ENCODE measurements around the gene RAD51. TPM values are rescaled to one million over a fixed set of nuclear protein-coding genes. Genes with fewer than 3 reads are reported as not detected.

Gene RAD51
- total RNA-seq, 1 experiment from 2014 or later, result 47.0 TPM

DNA sequence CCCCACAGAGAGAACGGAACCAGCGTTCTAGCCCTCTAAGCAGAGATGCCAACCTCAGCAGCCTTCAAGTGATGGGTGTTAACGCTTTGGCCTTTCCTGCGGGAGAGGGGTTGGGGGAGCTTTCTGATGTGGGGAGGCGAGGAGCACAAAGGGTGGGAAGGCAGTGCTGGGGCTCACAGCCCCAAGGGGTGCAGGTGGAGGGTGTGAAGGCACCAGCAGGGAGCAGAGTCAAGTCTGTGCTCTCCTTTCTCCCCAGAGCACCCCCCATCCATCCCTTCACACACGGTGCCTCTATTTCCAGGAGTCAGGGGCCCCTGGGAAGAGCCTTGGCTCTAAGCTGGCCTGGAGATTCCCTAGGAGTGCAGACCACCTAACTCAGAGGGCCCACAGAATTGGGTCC, 78.9 kb downstream of the RAD51 start:
- CTCF ChIA-PET, result interaction anchor here (1.9 kb wide), 1 partner anchor 9 kb away, joined by 5 read pairs; no protein-coding TSS in a partner anchor
- POLR2A ChIA-PET, result no interaction called here
- no peaks in the 10 kb centered on the region for H3K9me3 Mint-ChIP-seq (ENCODE audit: unreplicated experiment)
- H3K36me3 Mint-ChIP-seq (ENCODE audit: insufficient read depth, unreplicated experiment), result peaks cover 36% of the 10 kb centered on the region
- no peaks in the 10 kb centered on the region for H3K4me1 ChIP-seq
- no peak overlapping the region for H3K4me3 ChIP-seq (ENCODE audit: low read depth, low read length)
- no peaks in the 10 kb centered on the region for H3K27me3 Mint-ChIP-seq (ENCODE audit: insufficient read depth, unreplicated experiment)
- TF ChIP-seq, protein P1, sequence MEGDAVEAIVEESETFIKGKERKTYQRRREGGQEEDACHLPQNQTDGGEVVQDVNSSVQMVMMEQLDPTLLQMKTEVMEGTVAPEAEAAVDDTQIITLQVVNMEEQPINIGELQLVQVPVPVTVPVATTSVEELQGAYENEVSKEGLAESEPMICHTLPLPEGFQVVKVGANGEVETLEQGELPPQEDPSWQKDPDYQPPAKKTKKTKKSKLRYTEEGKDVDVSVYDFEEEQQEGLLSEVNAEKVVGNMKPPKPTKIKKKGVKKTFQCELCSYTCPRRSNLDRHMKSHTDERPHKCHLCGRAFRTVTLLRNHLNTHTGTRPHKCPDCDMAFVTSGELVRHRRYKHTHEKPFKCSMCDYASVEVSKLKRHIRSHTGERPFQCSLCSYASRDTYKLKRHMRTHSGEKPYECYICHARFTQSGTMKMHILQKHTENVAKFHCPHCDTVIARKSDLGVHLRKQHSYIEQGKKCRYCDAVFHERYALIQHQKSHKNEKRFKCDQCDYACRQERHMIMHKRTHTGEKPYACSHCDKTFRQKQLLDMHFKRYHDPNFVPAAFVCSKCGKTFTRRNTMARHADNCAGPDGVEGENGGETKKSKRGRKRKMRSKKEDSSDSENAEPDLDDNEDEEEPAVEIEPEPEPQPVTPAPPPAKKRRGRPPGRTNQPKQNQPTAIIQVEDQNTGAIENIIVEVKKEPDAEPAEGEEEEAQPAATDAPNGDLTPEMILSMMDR (IDR thresholded peaks at IDR 0.05; ENCODE audit: insufficient read depth in 1 of 2, low read depth in 1 of 2, low read length in 1 of 2, severe bottlenecking in 1 of 2, unreplicated experiment in 1 of 2), result no peak
- peaks cover 1% of the 10 kb centered on the region; the same call in 1 of the 2 replicates for H3K36me3 ChIP-seq (ENCODE audit: control insufficient read depth, insufficient read depth, low read length)
- no peak for DNase-seq
- no peaks in the 10 kb centered on the region for H3K9me3 ChIP-seq
- no peak overlapping the region for H3K27ac Mint-ChIP-seq (ENCODE audit: unreplicated experiment)
- no peaks in the 10 kb centered on the region for H3K27me3 ChIP-seq (replicated peaks; ENCODE audit: control insufficient read depth, insufficient read depth, low read length)
- no peak overlapping the region for H3K4me3 Mint-ChIP-seq (ENCODE audit: unreplicated experiment)
- intact Hi-C loops (cut with micrococcal nuclease; ENCODE audit: unreplicated experiment), result no loop called here
- H3K4me1 Mint-ChIP-seq (ENCODE audit: low read depth, unreplicated experiment), result no peaks in the 10 kb centered on the region
- BruUV-seq (replicated peaks), result no TSS peak

DNA sequence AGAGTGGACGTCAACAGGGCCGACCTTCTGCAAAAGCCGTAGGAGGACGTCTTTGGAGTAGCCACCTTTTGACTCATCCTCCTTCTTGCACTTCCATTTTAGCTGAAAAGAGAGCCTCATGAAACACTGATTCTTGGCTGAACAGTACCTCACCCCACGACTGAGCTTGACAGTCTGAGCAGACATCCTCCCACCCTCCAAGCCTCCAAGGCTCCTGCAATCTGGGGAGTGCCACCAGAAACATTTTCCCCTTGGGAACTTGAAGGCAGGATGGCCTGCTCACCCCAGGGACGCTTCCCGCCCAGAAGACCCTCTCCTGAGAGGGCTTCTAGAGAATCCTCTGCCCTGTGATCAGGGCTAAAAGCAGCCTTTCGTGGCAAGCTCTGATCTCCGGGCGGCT, 80.0 kb downstream of the RAD51 start:
- Mint-ChIP-seq H3K27me3 (ENCODE audit: insufficient read depth, unreplicated experiment) (no peaks in the 10 kb centered on the region), H3K9me3 (ENCODE audit: unreplicated experiment) (no peaks in the 10 kb centered on the region), H3K27ac (ENCODE audit: unreplicated experiment) (no peak overlapping the region), H3K4me1 (ENCODE audit: low read depth, unreplicated experiment) (no peaks in the 10 kb centered on the region), H3K36me3 (ENCODE audit: insufficient read depth, unreplicated experiment) (peaks cover 31% of the 10 kb centered on the region), H3K4me3 (ENCODE audit: unreplicated experiment) (no peak overlapping the region)
- intact Hi-C loops (cut with micrococcal nuclease; ENCODE audit: unreplicated experiment), result no loop called here
- H3K36me3 ChIP-seq (ENCODE audit: control insufficient read depth, insufficient read depth, low read length), result no peaks in the 10 kb centered on the region
- POLR2A ChIA-PET, result no interaction called here
- TF ChIP-seq, protein P1 (IDR thresholded peaks at IDR 0.05; ENCODE audit: insufficient read depth in 1 of 2, low read depth in 1 of 2, low read length in 1 of 2, severe bottlenecking in 1 of 2, unreplicated experiment in 1 of 2), result no peak
- no peaks in the 10 kb centered on the region for H3K27me3 ChIP-seq (replicated peaks; ENCODE audit: control insufficient read depth, insufficient read depth, low read length)
- H3K4me1 ChIP-seq, result no peaks in the 10 kb centered on the region
- H3K4me3 ChIP-seq (ENCODE audit: low read depth, low read length), result no peak overlapping the region
- CTCF ChIA-PET, result interaction anchor here (1.3 kb wide), 1 partner anchor 11 kb away, joined by 3 read pairs; the partner anchor contains the start of gene GCHFR
- H3K9me3 ChIP-seq, result no peaks in the 10 kb centered on the region
- no peak for DNase-seq
- BruUV-seq (replicated peaks), result no TSS peak

DNA sequence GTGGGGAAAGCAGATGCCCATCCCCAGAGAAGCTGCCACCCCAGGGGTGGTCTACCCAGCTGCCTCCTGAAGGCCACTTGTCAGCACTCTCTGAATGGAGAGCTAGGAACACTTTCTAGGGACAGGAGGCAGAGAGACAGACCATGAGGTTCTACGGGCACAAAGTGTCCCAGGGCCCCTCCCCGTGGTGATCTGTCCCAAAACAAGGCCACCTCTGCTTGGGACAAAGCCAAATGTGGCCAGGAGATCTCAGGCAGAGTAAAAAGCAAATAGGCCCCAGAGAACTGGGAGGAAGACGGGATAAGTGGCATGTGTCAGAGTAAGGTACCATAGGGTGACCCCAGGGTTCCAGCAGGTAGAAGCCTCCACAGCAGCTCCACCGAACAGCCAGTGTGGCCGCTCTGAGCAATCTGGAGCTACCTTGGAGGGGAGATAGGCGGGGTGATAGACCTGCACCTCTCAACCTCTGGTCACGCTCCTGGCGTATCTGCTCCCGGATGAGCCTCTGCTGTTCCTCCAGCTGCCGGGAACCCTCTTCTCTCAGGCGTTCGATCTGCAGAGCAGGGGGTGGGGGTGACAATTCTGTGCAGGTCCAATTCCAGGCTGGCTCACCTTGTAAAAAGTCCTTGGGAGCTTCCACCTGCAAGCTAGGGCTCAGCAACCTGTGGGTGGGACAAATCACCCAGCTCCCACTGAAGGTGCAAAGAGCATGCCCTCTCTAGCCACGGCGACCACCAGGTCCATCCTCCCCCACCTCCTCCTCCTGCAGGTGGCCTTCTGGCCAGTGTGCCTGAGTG, 81.0 kb downstream of the RAD51 start:
- ChIA-PET CTCF (interaction anchor here (0.6 to 1.3 kb wide), 2 partner anchors 12 to 186 kb away, joined by 3 to 4 read pairs; partner anchors contain the start of gene GCHFR), POLR2A (no interaction called here)
- intact Hi-C loops (cut with micrococcal nuclease; ENCODE audit: unreplicated experiment), result no loop called here

More for the DNA sequence above, 81.0 kb downstream of the RAD51 start:
- H3K27me3 ChIP-seq (replicated peaks; ENCODE audit: control insufficient read depth, insufficient read depth, low read length), result no peaks in the 10 kb centered on the region
- peaks cover 27% of the 10 kb centered on the region for H3K36me3 Mint-ChIP-seq (ENCODE audit: insufficient read depth, unreplicated experiment)
- no peaks in the 10 kb centered on the region for H3K9me3 Mint-ChIP-seq (ENCODE audit: unreplicated experiment)
- no peaks in the 10 kb centered on the region for H3K4me1 Mint-ChIP-seq (ENCODE audit: low read depth, unreplicated experiment)
- H3K4me1 ChIP-seq, result no peaks in the 10 kb centered on the region
- H3K36me3 ChIP-seq (ENCODE audit: control insufficient read depth, insufficient read depth, low read length), result no peaks in the 10 kb centered on the region
- H3K4me3 ChIP-seq (ENCODE audit: low read depth, low read length), result no peak overlapping the region
- DNase-seq, result no peak
- TF ChIP-seq, protein P1 (IDR thresholded peaks at IDR 0.05; ENCODE audit: insufficient read depth in 1 of 2, low read depth in 1 of 2, low read length in 1 of 2, severe bottlenecking in 1 of 2, unreplicated experiment in 1 of 2), result no peak
- no peaks in the 10 kb centered on the region for H3K27me3 Mint-ChIP-seq (ENCODE audit: insufficient read depth, unreplicated experiment)
- no peak overlapping the region for H3K27ac Mint-ChIP-seq (ENCODE audit: unreplicated experiment)
- BruUV-seq (replicated peaks), result no TSS peak
- no peak overlapping the region for H3K4me3 Mint-ChIP-seq (ENCODE audit: unreplicated experiment)
- H3K9me3 ChIP-seq, result no peaks in the 10 kb centered on the region
